Osteocyte (in vitro differentiated cells): ENCODE data around the gene ANAPC16. TPM values are rescaled to one million over a fixed set of nuclear protein-coding genes. Genes with fewer than 3 reads are reported as not detected.

ENCODE experiments used
- DNase-seq: peaks from one replicate; pipeline ENCODE4 v3.0.0; 2021; ENCODE audit warnings: mixed read lengths; ENCODE audit not compliant: unreplicated experiment; ENCODE audit errors: extremely low spot score
- H3K27ac Mint-ChIP-seq: one replicate; pipeline ENCODE4 v1.8.0; 2021; ENCODE audit warnings: mild to moderate bottlenecking, mixed read lengths; ENCODE audit not compliant: unreplicated experiment
- H3K27me3 Mint-ChIP-seq: one replicate; pipeline ENCODE4 v1.8.0; 2021; ENCODE audit warnings: mixed read lengths; ENCODE audit not compliant: unreplicated experiment
- H3K36me3 Mint-ChIP-seq: one replicate; pipeline ENCODE4 v1.8.0; 2021; ENCODE audit warnings: mixed read lengths; ENCODE audit not compliant: unreplicated experiment
- H3K4me1 Mint-ChIP-seq: one replicate; pipeline ENCODE4 v1.8.0; 2021; ENCODE audit warnings: mixed read lengths; ENCODE audit not compliant: unreplicated experiment
- H3K4me3 Mint-ChIP-seq: one replicate; pipeline ENCODE4 v1.8.0; 2021; ENCODE audit warnings: mild to moderate bottlenecking, moderate library complexity, mixed read lengths; ENCODE audit not compliant: unreplicated experiment
- H3K9me3 Mint-ChIP-seq: one replicate; pipeline ENCODE4 v1.8.0; 2021; ENCODE audit warnings: mixed read lengths; ENCODE audit not compliant: unreplicated experiment
- long read RNA-seq: library from polyadenylated mRNA; unstranded; transcript quantifications from one replicate; pipeline ENCODE4 v2.0.0, GENCODE V29; 2021
- total RNA-seq: library from RNA; stranded (reverse); gene quantifications from 2 replicates; pipeline ENCODE4 v1.2.1, GENCODE V29; 2021
- TF ChIP-seq, protein P1 (sequence below): fragments of 200-600 bp; sonication (generic); IDR thresholded peaks from 2 replicates; pipeline ENCODE4 v1.5.0; 2021; ENCODE audit warnings: antibody characterized with exemption, mild to moderate bottlenecking, moderate library complexity

The ANAPC16 gene
- total RNA-seq, result 61.7 and 70.3 TPM in 2 replicates
- long read RNA-seq, transcript ANAPC16-205 (5 exons, 3,567 nt), result minor isoform, 8 of 176 reads
- long read RNA-seq, transcript ANAPC16-201 (4 exons, 3,195 nt), result major isoform, 84 of 176 reads
- long read RNA-seq, transcript ANAPC16-203 (3 exons, 734 nt), result minor isoform, 9 of 176 reads
- long read RNA-seq, partial matches to known transcripts, result 6 of 176 reads
- long read RNA-seq, other reads (novel, unspliced or antisense), result 69 of 176 reads

DNA sequence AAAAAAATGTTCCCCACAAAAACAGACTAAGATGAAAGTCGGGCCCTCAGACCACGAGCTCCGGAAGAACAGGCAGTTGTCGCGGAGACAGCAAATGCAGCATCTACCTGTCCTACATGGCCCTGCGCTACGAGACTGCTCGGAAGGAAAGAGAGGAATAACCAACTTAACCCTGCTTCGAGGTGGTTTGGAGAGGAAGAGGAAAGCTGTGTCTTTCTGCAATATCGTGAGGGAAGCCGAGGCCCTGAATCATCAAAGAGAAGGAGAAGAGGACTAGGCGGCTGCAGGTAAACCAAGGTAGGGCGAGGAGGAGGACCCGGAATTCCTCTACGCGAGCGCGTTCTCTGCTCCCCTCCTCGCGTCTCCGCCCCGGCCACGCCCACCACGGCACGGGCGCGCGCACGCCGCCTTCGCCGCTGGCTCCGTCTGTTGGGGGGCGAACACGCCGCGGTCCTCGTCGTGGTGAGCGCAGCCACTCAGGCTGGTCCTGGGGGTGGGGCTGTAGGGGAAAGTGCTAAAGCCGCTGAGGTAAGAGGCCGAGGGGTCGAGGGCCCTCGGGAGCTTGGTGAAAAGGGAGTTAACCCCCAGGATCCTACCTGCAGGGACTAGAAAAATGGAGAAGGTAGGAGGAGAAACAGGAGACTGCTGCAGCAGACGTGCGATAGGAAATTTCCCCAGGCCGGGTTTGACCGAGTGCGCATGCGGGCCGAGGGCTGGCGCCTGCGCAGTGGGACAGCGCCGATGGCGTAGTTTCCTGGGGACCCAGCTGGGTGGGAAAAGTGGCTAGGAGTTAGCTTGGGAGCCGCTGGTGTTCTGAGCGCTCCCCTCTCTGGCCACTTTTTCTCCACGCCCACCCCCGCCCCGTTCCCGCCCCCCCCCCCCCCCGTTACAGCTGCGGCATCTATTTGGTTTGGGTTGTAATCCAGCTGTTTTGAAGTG is at the start of gene ANAPC16, which contains the start of gene ASCC1:
Gene ANAPC16, plus strand, starts transcription at position 402 of the 939 bp plus-strand sequence. CDS start 7,903 bp downstream, outside the sequence.
Gene ASCC1, minus strand, starts transcription at position 666 of the 939 bp plus-strand sequence. CDS start 2,978 bp downstream, outside the sequence.
- DNase-seq, result peak; percentile 98
- Mint-ChIP-seq H3K4me1 (peaks cover 36% of the 10 kb centered on the region), H3K36me3 (peaks cover 7% of the 10 kb centered on the region), H3K27me3 (no peaks in the 10 kb centered on the region), H3K9me3 (no peaks in the 10 kb centered on the region), H3K4me3 (peak within 1 kb of the TSS; percentile 92), H3K27ac (peak within 1 kb of the TSS; percentile 99)
- TF ChIP-seq, protein P1, sequence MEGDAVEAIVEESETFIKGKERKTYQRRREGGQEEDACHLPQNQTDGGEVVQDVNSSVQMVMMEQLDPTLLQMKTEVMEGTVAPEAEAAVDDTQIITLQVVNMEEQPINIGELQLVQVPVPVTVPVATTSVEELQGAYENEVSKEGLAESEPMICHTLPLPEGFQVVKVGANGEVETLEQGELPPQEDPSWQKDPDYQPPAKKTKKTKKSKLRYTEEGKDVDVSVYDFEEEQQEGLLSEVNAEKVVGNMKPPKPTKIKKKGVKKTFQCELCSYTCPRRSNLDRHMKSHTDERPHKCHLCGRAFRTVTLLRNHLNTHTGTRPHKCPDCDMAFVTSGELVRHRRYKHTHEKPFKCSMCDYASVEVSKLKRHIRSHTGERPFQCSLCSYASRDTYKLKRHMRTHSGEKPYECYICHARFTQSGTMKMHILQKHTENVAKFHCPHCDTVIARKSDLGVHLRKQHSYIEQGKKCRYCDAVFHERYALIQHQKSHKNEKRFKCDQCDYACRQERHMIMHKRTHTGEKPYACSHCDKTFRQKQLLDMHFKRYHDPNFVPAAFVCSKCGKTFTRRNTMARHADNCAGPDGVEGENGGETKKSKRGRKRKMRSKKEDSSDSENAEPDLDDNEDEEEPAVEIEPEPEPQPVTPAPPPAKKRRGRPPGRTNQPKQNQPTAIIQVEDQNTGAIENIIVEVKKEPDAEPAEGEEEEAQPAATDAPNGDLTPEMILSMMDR, result no peak

DNA sequence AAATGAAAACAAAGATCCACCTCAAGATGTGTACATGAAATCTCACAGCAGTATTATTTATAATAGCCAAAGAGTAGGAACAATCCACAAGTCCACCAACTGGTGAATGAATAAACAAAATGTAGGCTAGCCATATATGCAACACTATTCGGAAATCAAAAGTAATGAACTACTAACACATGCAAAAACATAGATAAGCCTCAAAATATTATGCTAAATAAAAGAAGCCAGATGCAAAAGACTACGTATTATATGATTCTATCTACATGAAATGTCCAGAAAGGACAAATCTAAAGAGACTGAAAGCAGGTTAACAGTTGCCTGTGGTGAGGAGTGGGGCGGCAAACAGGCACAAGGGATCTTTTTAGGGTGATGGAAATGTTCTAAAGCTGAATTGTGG is 48.7 kb upstream of the ANAPC16 start:
- Mint-ChIP-seq H3K27me3 (no peaks in the 10 kb centered on the region), H3K4me1 (peaks cover 18% of the 10 kb centered on the region), H3K4me3 (no peak overlapping the region), H3K36me3 (peaks cover 12% of the 10 kb centered on the region), H3K9me3 (no peaks in the 10 kb centered on the region), H3K27ac (no peak overlapping the region)
- DNase-seq, result no peak
- TF ChIP-seq, protein P1, result no peak

DNA sequence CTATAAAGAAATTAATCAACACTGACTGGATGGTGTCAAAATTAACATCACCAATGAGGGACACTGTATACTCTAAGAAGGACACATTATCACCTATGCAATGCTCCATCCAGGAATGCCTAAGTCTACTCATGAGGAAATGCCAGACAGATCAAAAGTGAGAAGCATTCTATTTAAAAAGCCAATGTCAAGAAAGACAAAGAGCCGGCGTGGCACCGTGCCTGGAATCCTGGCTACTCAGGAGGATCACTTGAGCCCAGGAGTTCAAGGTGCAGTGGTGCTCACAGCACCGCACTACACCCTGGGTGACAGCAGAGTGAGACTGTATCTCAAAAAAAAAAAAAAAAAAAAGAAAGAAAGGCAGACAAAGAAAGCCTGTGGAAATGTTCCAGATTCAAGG is 45.5 kb upstream of the ANAPC16 start:
- Mint-ChIP-seq H3K4me3 (no peak overlapping the region), H3K4me1 (peaks cover 24% of the 10 kb centered on the region), H3K27me3 (no peaks in the 10 kb centered on the region), H3K27ac (peak overlapping the region; percentile 47), H3K36me3 (peaks cover 7% of the 10 kb centered on the region), H3K9me3 (no peaks in the 10 kb centered on the region)
- TF ChIP-seq, protein P1, result no peak
- no peak for DNase-seq

DNA sequence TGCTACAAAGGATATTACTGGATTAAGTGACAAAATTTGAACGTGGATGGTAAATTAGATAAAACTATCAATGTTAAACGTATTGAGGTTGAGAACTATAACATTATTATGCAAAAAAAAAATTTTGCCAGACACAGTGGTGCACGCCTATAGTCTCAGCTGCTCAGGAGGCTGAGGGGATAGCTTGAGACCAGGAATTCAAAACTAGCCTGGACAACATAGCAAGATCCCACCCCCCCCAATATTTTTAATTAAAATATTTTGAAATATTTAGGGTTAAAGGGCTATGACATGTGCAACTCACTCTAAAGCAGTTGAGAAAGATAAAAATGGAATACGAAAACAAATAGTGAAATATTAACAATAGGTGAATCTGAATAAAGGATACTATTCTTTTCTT is 45.1 kb upstream of the ANAPC16 start:
- TF ChIP-seq, protein P1, result no peak
- peak overlapping the region; percentile 78 for H3K27ac Mint-ChIP-seq
- H3K9me3 Mint-ChIP-seq, result no peaks in the 10 kb centered on the region
- no peak overlapping the region for H3K4me3 Mint-ChIP-seq
- H3K4me1 Mint-ChIP-seq, result peaks cover 24% of the 10 kb centered on the region
- no peak for DNase-seq
- H3K36me3 Mint-ChIP-seq, result peaks cover 7% of the 10 kb centered on the region
- H3K27me3 Mint-ChIP-seq, result no peaks in the 10 kb centered on the region

DNA sequence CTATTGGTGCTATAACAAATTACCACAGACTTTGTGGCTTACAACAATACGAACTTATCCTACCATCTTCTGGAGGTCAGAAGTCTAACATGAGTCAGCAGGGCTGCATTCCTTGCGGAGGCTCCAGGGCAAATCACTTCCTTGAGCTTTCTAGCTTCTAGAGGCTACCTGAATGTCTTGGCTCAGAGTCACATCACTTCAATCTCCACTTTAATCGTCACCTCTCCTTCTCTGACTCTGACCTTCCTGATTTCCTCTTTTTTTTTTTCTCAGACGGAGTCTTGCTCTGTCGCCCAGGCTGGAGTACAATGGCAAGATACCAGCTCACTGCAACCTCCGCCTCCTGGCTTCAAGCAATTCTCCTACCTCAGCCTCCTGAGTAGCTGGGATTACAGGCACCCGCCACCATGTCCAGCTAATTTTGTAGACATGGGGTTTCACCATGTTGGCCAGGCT is 44.6 kb upstream of the ANAPC16 start:
- no peak for DNase-seq
- no peaks in the 10 kb centered on the region for H3K9me3 Mint-ChIP-seq
- peaks cover 7% of the 10 kb centered on the region for H3K36me3 Mint-ChIP-seq
- H3K4me1 Mint-ChIP-seq, result peaks cover 24% of the 10 kb centered on the region
- peak overlapping the region; percentile 78 for H3K27ac Mint-ChIP-seq
- no peaks in the 10 kb centered on the region for H3K27me3 Mint-ChIP-seq
- TF ChIP-seq, protein P1, result no peak
- no peak overlapping the region for H3K4me3 Mint-ChIP-seq
